Measurements from ENCODE around the gene GNGT2.
A peak's percentile ranks its signal among the peaks of the same experiment; 100 is the strongest.
"Not testable (repeated sequence)": the region's sequence is repeated elsewhere in the genome, so short reads cannot be mapped to it uniquely, and the experiment has no call there.

GNGT2 gene

GRCh38 chr17:49201481-49201927, 8.9 kb downstream of the GNGT2 start:
- DNase-seq: no peak

GRCh38 chr17:49200423-49201083, 9.8 kb downstream of the GNGT2 start:
- DNase-seq: no peak

- no peak for DNase-seq
Measured at GRCh38 chr17:49198211-49198610, 12.2 kb downstream of the GNGT2 start.

- DNase-seq: no peak
Measured at GRCh38 chr17:49197346-49197998, 12.9 kb downstream of the GNGT2 start.

- DNase-seq: no peak
Measured at GRCh38 chr17:49196520-49196919, 13.9 kb downstream of the GNGT2 start.

- DNase-seq: no peak
Measured at GRCh38 chr17:49195751-49196150, 14.6 kb downstream of the GNGT2 start.

GRCh38 chr17:49194297-49194607, 16.1 kb downstream of the GNGT2 start:
- DNase-seq: no peak

GRCh38 chr17:49193513-49194296, 16.7 kb downstream of the GNGT2 start:
- no peak for DNase-seq

- DNase-seq: peak; percentile 94
Measured at GRCh38 chr17:49191917-49192741, 18.2 kb downstream of the GNGT2 start.

- DNase-seq: peak; percentile 94
Measured at GRCh38 chr17:49191409-49191916, 18.9 kb downstream of the GNGT2 start.

GRCh38 chr17:49190932-49191331, 19.4 kb downstream of the GNGT2 start:
- peak; percentile 18 for DNase-seq

- DNase-seq: no peak
Measured at GRCh38 chr17:49187301-49187700, 23.1 kb downstream of the GNGT2 start.

- not testable (repeated sequence) for DNase-seq
Measured at GRCh38 chr17:49185381-49185780, 25.0 kb downstream of the GNGT2 start.

- DNase-seq: not testable (repeated sequence)
Measured at GRCh38 chr17:49184522-49184921, 25.9 kb downstream of the GNGT2 start.

- DNase-seq: no peak
Measured at GRCh38 chr17:49183801-49184200, 26.6 kb downstream of the GNGT2 start.

- no peak for DNase-seq
Measured at GRCh38 chr17:49183341-49183740, 27.0 kb downstream of the GNGT2 start.

GRCh38 chr17:49180998-49181635, 29.3 kb downstream of the GNGT2 start:
- no peak for DNase-seq

- DNase-seq: peak; percentile 55
Measured at GRCh38 chr17:49180303-49180702, 30.1 kb downstream of the GNGT2 start.

GRCh38 chr17:49175978-49176377, 34.4 kb downstream of the GNGT2 start:
- not testable (repeated sequence) for DNase-seq

- not testable (repeated sequence) for DNase-seq
Measured at GRCh38 chr17:49170711-49171110, 39.7 kb downstream of the GNGT2 start.

GRCh38 chr17:49170216-49170615, 40.2 kb downstream of the GNGT2 start:
- DNase-seq: no peak

GRCh38 chr17:49168706-49169105, 41.7 kb downstream of the GNGT2 start:
- DNase-seq: no peak

Data from SHP77 treated with DMSO at 0.1 percent for 48 hours (cell line).